HepG2 (cell line): ENCODE measurements around the gene AQP5. TPM values are rescaled to one million over a fixed set of nuclear protein-coding genes. Genes with fewer than 3 reads are reported as not detected.

Experiments used
- ARNT ChIP-seq: fragments of 450-650 bp; IDR thresholded peaks from 2 replicates; pipeline ENCODE4 v1.6.1; 2017
- CBX2 ChIP-seq, 2 experiments: fragments of 200-600 bp in 1 of 2; sonication (generic); formaldehyde crosslinking in 1 of 2; IDR thresholded peaks; 2 replicates each; pipeline versions ENCODE4 v1.7.0 to v1.8.1; 2018 to 2022; ENCODE audit warnings: low read depth in 2 of 2, low read length in 1 of 2, mild to moderate bottlenecking in 1 of 2, missing genetic modification reagents in 1 of 2
- HNRNPL ChIP-seq: fragments of 200-400 bp; formaldehyde crosslinking; IDR thresholded peaks from 2 replicates; pipeline ENCODE4 v1.6.1; 2017; ENCODE audit warnings: mild to moderate bottlenecking, low read depth, low read length
- LCORL ChIP-seq, 2 experiments: fragments of 450-650 bp in 1 of 2; sonication (generic) in 1 of 2; formaldehyde crosslinking in 1 of 2; IDR thresholded peaks; 2 replicates each; pipeline versions ENCODE4 v1.5.0 to v1.6.1; 2017 to 2020; ENCODE audit warnings: antibody characterized with exemption in 1 of 2, missing genetic modification reagents in 1 of 2
- MXI1 ChIP-seq: IDR thresholded peaks from 3 replicates; pipeline ENCODE4 v1.6.1; 2012; ENCODE audit warnings: low read depth, low read length, inconsistent platforms, borderline replicate concordance
- PHF21A ChIP-seq: sonication (generic); formaldehyde crosslinking; IDR thresholded peaks from 2 replicates; pipeline ENCODE4 v1.5.0; 2020; ENCODE audit warnings: mild to moderate bottlenecking, missing genetic modification reagents
- ZBTB7A ChIP-seq: sonication (generic); formaldehyde crosslinking; IDR thresholded peaks from 2 replicates; pipeline ENCODE4 v1.8.0; 2022; ENCODE audit warnings: mild to moderate bottlenecking, missing genetic modification reagents
- ZKSCAN1 ChIP-seq: fragments of 150-350 bp; IDR thresholded peaks from 2 replicates; pipeline ENCODE4 v1.6.1; 2014; ENCODE audit warnings: low read length
- ZNF232 ChIP-seq: sonication (generic); formaldehyde crosslinking; IDR thresholded peaks from 2 replicates; pipeline ENCODE4 v1.4.0; 2020; ENCODE audit warnings: missing genetic modification reagents, borderline replicate concordance
- polyA plus RNA-seq, 8 experiments: library from polyadenylated mRNA; depleted of rRNA in 3 of 8; stranded (reverse) in 7 of 8; unstranded in 1 of 8; fragments of >200 nt; fragmentation: Illumina TruSeq in 4 of 8; extraction: Trizol in 4 of 8; gene quantifications; 2 replicates each; pipeline versions ENCODE4 v1.2.1 to v1.2.3, GENCODE V29; 2011 to 2016; ENCODE audit warnings: low read depth in 4 of 8, missing spikeins in 1 of 8, mixed read lengths in 1 of 8; ENCODE audit not compliant: insufficient read depth in 1 of 8
- total RNA-seq, 5 experiments: library from RNA; depleted of rRNA; stranded (reverse); fragments of >200 nt; fragmentation: Illumina TruSeq; extraction: Trizol; gene quantifications; 2 replicates each; pipeline ENCODE4 v1.2.3, GENCODE V29; 2016; ENCODE audit warnings: low read depth in 1 of 5
- TF ChIP-seq, protein P1 (sequence below): sonication (generic); formaldehyde crosslinking; IDR thresholded peaks from 2 replicates; pipeline ENCODE4 v1.8.1; 2022; ENCODE audit warnings: mild to moderate bottlenecking, missing genetic modification reagents
- TF ChIP-seq, protein P2 (sequence below): sonication (generic); formaldehyde crosslinking; IDR thresholded peaks from 2 replicates; pipeline ENCODE4 v1.4.0; 2020; ENCODE audit warnings: missing genetic modification reagents, borderline replicate concordance
- TF ChIP-seq, protein P3 (sequence below): sonication (generic); formaldehyde crosslinking; IDR thresholded peaks from 2 replicates; pipeline ENCODE4 v1.4.0; 2020; ENCODE audit warnings: missing genetic modification reagents, mild to moderate bottlenecking, borderline replicate concordance
- TF ChIP-seq, protein P4 (sequence below): sonication (generic); formaldehyde crosslinking; IDR thresholded peaks from 2 replicates; pipeline ENCODE4 v1.5.0; 2020; ENCODE audit warnings: mild to moderate bottlenecking, missing genetic modification reagents, moderate library complexity
- TF ChIP-seq, protein P5 (sequence below): sonication (generic); formaldehyde crosslinking; IDR thresholded peaks from 2 replicates; pipeline ENCODE4 v1.5.0; 2020; ENCODE audit warnings: missing genetic modification reagents, mild to moderate bottlenecking, borderline replicate concordance

The AQP5 gene
- total and polyA plus RNA-seq, 2 of the 13 experiments (the other 11 are each of a cell fraction or from before 2014, with no cell fraction given): not detected

DNA sequence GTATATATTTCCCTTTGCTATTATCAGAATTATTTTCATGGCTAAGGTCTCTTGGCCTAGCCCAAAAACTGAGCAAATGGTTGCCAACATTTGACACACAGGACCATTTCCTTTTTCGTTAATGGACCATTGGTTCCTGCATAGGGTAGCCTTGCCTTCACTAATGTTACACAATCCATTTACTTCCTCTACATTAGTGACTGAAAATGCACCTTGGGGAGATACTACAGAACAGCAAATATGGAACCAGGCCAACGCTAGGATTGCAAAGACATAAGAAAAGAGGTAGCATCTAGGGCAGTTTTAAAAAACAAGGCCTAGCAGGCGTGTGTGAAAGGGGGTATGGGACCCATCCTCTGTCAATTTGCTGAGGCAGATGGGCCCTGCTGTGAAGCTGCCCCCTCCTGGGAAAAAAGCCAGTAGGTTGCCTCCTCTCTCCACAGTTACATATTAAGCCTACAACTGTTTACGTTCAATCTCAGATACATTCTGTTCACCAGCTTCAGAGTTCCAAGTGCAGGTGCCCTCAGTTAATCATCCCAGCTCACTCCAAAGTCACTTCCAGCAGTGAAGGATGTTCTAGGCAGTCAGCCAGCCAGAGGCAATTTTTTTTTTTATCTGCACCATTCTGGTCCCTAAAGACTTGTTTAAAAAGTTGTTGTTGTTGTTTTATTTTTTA, 26.1 kb downstream of the AQP5 start (continued):
- TF ChIP-seq ZKSCAN1 (no peak), LCORL (IDR thresholded peaks at IDR 0.05) (no peak), LCORL (CRISPR knock-in tag; IDR thresholded peaks at IDR 0.05) (no peak), ARNT (no peak), MXI1 (no peak), CBX2 (IDR thresholded peaks at IDR 0.05; ENCODE audit: low read depth, low read length) (no peak), CBX2 (CRISPR knock-in tag; IDR thresholded peaks at IDR 0.05; ENCODE audit: low read depth) (no peak), ZNF232 (CRISPR knock-in tag) (no peak), PHF21A (CRISPR knock-in tag) (0 out of 2 replicates have a peak, but pooled peaks have one; percentile 34), HNRNPL (no peak), ZBTB7A (no peak)
- TF ChIP-seq, protein P1, sequence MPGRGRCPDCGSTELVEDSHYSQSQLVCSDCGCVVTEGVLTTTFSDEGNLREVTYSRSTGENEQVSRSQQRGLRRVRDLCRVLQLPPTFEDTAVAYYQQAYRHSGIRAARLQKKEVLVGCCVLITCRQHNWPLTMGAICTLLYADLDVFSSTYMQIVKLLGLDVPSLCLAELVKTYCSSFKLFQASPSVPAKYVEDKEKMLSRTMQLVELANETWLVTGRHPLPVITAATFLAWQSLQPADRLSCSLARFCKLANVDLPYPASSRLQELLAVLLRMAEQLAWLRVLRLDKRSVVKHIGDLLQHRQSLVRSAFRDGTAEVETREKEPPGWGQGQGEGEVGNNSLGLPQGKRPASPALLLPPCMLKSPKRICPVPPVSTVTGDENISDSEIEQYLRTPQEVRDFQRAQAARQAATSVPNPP (CRISPR knock-in tag): no peak
- TF ChIP-seq, protein P2, sequence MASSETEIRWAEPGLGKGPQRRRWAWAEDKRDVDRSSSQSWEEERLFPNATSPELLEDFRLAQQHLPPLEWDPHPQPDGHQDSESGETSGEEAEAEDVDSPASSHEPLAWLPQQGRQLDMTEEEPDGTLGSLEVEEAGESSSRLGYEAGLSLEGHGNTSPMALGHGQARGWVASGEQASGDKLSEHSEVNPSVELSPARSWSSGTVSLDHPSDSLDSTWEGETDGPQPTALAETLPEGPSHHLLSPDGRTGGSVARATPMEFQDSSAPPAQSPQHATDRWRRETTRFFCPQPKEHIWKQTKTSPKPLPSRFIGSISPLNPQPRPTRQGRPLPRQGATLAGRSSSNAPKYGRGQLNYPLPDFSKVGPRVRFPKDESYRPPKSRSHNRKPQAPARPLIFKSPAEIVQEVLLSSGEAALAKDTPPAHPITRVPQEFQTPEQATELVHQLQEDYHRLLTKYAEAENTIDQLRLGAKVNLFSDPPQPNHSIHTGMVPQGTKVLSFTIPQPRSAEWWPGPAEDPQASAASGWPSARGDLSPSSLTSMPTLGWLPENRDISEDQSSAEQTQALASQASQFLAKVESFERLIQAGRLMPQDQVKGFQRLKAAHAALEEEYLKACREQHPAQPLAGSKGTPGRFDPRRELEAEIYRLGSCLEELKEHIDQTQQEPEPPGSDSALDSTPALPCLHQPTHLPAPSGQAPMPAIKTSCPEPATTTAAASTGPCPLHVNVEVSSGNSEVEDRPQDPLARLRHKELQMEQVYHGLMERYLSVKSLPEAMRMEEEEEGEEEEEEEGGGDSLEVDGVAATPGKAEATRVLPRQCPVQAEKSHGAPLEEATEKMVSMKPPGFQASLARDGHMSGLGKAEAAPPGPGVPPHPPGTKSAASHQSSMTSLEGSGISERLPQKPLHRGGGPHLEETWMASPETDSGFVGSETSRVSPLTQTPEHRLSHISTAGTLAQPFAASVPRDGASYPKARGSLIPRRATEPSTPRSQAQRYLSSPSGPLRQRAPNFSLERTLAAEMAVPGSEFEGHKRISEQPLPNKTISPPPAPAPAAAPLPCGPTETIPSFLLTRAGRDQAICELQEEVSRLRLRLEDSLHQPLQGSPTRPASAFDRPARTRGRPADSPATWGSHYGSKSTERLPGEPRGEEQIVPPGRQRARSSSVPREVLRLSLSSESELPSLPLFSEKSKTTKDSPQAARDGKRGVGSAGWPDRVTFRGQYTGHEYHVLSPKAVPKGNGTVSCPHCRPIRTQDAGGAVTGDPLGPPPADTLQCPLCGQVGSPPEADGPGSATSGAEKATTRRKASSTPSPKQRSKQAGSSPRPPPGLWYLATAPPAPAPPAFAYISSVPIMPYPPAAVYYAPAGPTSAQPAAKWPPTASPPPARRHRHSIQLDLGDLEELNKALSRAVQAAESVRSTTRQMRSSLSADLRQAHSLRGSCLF (CRISPR knock-in tag): no peak
- TF ChIP-seq, protein P3, sequence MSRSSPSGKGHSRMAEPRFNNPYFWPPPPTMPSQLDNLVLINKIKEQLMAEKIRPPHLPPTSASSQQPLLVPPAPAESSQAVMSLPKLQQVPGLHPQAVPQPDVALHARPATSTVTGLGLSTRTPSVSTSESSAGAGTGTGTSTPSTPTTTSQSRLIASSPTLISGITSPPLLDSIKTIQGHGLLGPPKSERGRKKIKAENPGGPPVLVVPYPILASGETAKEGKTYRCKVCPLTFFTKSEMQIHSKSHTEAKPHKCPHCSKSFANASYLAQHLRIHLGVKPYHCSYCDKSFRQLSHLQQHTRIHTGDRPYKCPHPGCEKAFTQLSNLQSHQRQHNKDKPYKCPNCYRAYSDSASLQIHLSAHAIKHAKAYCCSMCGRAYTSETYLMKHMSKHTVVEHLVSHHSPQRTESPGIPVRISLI: peak; percentile 62; the same call in 1 of the 2 replicates
- TF ChIP-seq, protein P4, sequence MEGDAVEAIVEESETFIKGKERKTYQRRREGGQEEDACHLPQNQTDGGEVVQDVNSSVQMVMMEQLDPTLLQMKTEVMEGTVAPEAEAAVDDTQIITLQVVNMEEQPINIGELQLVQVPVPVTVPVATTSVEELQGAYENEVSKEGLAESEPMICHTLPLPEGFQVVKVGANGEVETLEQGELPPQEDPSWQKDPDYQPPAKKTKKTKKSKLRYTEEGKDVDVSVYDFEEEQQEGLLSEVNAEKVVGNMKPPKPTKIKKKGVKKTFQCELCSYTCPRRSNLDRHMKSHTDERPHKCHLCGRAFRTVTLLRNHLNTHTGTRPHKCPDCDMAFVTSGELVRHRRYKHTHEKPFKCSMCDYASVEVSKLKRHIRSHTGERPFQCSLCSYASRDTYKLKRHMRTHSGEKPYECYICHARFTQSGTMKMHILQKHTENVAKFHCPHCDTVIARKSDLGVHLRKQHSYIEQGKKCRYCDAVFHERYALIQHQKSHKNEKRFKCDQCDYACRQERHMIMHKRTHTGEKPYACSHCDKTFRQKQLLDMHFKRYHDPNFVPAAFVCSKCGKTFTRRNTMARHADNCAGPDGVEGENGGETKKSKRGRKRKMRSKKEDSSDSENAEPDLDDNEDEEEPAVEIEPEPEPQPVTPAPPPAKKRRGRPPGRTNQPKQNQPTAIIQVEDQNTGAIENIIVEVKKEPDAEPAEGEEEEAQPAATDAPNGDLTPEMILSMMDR (CRISPR knock-in tag): peak; percentile 61
- TF ChIP-seq, protein P5, sequence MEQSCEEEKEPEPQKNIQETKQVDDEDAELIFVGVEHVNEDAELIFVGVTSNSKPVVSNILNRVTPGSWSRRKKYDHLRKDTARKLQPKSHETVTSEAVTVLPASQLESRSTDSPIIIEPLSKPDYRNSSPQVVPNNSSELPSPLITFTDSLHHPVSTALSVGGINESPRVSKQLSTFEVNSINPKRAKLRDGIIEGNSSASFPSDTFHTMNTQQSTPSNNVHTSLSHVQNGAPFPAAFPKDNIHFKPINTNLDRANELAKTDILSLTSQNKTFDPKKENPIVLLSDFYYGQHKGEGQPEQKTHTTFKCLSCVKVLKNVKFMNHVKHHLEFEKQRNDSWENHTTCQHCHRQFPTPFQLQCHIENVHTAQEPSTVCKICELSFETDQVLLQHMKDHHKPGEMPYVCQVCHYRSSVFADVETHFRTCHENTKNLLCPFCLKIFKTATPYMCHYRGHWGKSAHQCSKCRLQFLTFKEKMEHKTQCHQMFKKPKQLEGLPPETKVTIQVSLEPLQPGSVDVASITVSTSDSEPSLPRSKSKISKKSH (CRISPR knock-in tag): no peak
